HG03280 (cell line): Measurements from ENCODE around the gene DLGAP3.
"Not testable (repeated sequence)": the region's sequence is repeated elsewhere in the genome, so short reads cannot be mapped to it uniquely, and the experiment has no call there.

Source experiments
- ATAC-seq: cut with Tn5 transposase; IDR thresholded peaks from one replicate; pipeline ENCODE4 v1.9.1; 2021; ENCODE audit warnings: mild to moderate bottlenecking, moderate library complexity; ENCODE audit not compliant: unreplicated experiment

Gene DLGAP3, protein sequence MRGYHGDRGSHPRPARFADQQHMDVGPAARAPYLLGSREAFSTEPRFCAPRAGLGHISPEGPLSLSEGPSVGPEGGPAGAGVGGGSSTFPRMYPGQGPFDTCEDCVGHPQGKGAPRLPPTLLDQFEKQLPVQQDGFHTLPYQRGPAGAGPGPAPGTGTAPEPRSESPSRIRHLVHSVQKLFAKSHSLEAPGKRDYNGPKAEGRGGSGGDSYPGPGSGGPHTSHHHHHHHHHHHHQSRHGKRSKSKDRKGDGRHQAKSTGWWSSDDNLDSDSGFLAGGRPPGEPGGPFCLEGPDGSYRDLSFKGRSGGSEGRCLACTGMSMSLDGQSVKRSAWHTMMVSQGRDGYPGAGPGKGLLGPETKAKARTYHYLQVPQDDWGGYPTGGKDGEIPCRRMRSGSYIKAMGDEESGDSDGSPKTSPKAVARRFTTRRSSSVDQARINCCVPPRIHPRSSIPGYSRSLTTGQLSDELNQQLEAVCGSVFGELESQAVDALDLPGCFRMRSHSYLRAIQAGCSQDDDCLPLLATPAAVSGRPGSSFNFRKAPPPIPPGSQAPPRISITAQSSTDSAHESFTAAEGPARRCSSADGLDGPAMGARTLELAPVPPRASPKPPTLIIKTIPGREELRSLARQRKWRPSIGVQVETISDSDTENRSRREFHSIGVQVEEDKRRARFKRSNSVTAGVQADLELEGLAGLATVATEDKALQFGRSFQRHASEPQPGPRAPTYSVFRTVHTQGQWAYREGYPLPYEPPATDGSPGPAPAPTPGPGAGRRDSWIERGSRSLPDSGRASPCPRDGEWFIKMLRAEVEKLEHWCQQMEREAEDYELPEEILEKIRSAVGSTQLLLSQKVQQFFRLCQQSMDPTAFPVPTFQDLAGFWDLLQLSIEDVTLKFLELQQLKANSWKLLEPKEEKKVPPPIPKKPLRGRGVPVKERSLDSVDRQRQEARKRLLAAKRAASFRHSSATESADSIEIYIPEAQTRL

DNA sequence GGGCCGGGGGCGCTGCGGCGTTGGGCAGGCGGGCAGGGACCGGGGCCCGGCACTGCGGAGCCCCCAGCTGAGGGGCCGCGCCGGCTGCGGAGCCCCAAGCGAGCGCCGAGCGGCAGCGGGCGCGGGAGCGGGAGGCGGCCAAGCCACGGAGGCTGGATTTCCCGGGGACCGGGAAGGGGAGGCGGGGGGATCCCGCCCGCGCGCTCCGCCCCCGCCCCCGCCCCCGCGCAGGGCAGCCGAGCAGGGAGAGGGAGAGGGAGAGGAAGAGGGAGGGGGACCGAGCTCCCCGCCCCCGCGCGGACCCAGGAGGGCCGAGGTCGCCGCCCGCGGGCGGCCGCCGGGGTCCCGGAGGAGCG is at the start of gene DLGAP3:
TSS of gene DLGAP3 (minus strand) at position 154 of the 356 bp plus-strand sequence. CDS start 24,267 bp downstream, outside the sequence.
- ATAC-seq: no peak

DNA sequence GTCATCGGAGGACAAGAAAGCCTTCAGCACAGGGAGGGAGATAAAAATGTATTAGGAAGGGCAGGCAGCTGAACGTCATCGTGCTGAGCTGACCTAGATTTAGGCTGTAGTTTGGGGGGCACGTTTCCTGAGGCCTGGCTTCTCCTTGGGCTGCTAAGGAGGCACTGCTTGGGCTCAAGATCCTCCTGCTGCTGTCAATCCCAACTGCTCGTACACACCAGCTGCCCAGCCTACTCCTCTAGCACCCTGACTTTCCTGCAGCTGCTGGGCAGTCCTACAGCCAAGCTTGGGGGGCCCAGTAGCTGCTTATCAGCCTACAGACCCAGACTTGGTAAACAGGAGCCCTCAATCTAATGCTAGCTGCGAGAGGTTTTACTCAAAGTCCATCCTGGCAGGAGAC is 49.5 kb upstream of the DLGAP3 start:
- no peak for ATAC-seq

DNA sequence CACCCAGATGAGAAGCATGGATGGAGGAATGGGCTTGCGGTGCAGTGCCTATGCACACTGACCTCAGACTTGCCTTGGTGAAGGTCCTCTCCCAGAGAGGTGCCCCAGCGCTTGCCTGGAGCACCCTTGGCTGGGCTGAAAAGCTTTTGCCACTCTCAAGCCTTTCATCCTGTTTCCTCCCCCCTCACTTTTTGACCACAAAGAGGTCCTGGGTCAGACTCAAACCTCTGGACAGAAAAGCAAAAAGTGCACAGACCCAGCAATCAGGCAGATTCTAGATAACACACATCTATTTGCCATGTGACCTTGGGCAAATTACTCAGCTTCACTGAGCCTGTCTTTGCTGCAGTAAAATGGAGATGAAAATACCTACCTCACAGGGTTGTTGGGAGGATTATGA is 48.4 kb upstream of the DLGAP3 start:
- ATAC-seq: no peak

DNA sequence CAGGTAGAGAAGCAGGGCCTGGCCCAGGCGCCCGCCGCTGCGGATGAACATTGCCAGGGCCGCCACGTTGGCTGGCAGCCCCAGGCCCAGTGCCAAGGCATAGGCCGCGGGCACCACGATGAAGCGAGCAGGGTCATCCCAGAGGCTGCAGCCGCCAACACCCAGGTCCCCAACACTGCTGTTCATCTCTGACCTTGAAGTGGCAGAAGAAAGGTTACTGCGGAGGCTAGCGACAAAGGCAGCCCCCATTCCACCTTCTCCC is 47.7 kb upstream of the DLGAP3 start:
- no peak for ATAC-seq

DNA sequence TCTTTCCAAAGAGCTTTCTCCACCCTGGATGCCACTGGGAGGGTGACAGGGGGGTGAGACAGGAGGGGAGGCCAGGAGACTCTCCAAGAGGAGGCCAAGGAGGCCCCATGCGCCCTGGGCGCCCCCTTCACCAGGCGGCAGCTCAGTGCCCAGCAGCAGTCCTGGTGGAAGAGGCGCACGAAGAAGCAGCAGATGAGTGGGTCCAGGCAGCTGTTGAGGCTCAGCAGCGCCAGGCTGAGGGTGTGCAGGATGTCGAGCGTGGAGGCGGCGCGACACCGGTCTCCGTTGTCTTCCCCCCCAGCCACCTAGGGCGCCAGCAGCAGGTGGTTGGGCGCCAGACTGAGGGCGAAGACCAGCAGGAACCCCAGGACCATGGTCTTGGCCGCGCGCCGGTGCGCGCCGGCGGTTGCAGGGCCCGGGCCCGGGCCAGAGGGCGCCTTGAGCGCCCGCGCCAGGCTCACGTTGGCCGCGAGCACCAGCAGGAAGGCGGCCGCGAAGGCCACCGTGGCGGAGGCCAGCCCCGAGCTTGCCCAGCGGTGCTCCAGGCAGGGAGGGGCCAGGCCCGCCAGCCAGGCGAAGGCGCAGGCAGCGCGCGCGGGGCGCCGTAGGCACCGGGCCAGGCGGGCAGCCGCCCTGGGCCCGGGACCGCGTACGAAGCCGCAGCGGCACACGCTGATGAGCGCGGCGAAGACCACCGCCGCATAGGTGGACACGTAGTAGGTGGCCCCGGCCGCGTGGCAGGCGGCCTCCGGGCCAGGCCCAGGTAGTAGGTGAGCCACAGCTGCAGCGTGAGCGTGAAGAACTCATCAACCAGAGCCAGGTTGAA is 47.1 kb upstream of the DLGAP3 start:
- ATAC-seq: no peak

DNA sequence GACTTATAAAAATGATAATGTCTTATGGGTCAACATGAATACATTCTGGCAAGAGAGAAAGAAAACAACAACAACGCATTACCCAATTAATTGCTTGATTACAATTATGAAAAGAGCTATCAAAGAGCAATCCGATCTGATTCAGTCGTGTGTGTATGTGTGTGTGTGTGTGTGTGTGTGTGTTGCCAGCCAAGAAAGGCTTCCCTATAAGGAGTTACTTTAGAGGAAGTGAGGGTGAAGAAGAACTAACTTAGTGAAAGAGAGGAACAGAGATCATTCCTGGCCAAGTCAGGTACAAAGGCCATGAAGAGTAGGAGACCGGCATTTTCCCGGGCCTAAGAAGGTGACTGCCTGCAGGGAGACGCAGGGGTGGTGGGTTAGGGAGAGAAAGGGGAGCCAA is 46.3 kb upstream of the DLGAP3 start:
- ATAC-seq: no peak

DNA sequence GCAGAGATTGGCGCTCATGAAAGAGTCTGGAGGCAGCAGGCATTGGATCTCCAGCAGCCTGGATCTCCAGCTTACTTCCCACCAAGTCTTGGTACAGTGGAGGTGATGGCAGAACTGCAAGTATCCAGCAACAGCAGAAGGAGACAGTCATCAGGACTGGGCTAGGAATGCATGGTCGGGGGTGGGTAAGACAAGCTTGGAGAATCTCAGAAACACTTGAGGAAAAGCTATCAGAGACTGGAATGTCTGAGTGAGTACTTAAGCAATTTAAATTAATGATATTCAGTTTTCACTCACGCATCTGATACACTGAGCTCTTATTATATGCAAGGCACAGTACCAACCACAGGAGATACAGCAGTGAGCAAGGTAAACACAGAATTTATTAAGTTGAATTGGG is 45.9 kb upstream of the DLGAP3 start:
- no peak for ATAC-seq

DNA sequence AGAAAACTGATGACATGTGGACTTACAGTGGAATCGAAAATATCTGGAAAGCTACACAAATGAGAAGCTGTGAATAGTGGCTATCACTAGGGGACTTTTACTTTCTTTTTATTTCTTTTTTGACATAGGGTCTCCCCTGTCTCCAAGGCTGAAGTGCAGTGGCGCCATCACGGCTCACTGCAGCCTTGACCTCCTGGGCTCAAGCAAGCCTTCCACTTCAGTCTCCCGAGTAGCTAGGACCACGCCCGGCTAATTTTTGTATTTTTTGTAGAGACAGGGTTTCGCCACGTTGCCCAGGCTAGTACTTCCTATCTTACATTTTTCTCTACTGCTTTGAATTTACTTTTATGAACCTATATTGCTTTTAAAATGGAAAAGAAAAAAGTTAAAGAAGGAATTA is 45.2 kb upstream of the DLGAP3 start:
- ATAC-seq: no peak

DNA sequence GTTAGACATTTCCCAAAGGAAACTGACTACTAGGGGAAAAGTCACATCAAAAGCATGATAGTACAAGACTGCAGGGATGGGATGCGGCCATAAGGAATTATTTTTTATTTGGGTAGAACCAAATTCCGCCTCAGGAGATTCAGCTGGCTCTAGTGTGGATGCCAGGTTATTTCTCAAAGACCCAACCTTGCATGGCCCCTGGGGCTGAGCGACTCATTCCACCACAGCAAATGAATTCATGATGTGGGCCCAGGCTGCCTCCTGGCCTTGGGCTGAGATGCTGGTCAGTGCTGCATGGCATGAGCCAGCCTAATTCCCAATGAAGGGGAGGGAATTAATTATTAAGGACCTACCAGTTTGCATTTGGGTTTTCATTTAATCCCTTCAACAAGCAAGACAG is 43.9 kb upstream of the DLGAP3 start:
- no peak for ATAC-seq

DNA sequence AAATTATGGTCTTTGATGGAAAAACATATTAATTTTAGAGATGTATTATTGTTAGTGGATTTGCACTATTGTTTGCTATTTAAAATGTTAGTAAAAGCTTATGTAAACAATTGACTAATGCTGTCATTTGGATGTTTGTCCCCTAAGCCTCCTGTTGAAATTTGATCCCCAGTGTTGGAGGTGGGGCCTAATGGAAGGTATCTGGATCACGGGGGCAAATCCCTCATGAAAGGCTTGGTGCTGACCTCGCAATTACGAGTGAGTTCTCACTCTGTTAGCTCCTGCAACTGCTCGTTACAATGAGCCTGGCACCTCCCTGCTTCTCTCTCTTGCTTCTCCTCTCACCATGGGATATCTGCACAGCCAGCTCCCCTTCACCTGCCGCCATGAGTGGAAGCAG is 41.4 kb upstream of the DLGAP3 start:
- no peak for ATAC-seq

DNA sequence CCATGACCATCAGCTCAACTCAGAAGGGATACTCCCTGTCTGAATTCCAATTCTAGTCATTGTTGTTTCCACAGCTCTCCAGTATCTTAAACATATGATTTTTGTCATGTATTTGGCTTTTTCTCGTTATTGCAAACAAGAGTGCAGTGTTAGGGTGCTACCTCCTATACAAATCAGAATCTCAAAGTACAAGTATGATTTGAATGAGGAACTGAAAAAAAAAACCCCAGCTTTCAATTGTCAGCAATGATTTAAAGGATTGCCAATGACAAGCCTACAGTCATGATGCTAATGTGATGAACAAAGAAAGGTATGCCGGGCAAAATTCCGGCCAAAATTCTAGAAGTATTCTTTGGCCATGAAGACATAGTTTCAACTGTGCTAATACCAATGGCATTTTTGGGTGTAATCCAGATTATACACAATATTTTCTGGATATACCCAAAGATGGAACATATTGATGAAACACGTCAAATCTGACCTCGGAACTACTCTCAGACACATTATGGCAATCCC is 40.8 kb upstream of the DLGAP3 start:
- ATAC-seq: no peak

DNA sequence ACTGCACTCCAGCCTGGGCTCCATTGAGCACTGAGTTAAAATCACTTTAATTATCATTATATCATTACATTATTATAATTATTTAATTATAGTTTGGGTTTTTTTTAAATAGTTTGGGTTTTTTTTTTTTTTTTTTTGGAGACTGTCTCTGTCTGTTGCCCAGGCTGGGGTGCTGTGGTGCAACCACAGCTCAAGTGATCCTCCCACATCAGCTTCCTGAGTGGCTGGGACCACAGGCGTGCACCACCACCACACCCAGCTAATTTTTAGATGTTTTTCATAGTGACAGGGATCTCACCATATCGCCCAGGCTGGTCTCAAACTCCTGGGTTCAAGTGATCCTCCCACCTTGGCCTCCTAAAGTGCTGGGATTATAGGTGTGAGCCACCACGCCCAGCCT is 38.8 kb upstream of the DLGAP3 start:
- not testable (repeated sequence) for ATAC-seq

DNA sequence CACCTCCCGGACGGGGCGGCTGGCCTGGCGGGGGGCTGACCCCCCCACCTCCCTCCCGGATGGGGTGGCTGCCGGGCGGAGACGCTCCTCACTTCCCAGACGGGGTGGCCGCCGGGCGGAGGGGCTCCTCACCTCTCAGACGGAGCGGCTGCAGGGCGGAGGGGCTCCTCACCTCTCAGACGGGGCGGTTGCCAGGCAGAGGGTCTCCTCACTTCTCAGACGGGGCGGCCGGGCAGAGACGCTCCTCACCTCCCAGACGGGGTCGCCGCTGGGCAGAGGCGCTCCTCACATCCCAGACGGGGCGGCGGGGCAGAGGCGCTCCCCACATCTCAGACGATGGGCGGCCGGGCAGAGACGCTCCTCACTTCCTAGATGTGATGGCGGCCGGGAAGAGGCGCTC is 38.2 kb upstream of the DLGAP3 start:
- ATAC-seq: not testable (repeated sequence)

DNA sequence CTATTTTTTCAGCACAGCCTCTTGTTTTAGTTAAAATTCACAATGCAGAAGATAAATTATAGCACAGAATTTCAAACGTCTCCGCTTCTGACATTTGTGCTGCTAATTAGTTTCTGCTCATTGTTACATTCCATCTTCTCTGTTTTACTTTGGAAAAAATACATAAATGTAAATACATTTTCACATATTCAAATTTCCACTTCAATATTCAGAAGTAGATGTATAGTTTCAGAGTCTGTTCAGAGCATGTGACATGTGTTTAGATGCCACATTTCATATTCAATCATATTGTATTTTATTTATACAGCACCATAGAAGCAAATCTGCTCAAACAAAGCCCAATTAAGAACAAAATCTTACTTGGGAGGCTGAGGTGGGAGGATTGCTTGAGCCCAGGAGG is 36.1 kb upstream of the DLGAP3 start:
- no peak for ATAC-seq

DNA sequence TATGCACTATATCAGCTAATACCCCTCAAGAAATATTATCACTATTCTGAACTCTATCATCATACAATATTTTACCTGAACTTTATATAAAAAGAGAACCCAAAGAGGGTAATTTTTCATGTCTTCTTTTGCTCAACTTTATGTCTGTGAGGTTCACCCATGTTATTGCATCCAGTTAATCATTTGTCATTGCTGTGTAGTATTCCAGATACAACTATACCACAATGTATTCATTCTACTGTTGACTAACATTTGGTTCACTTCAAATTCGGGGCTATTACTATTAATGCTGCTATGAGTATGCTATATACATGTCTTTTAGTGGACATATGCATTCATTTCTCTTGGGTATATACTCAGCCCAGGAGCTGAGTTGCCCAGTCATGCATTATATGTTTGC is 21.0 kb upstream of the DLGAP3 start:
- no peak for ATAC-seq

DNA sequence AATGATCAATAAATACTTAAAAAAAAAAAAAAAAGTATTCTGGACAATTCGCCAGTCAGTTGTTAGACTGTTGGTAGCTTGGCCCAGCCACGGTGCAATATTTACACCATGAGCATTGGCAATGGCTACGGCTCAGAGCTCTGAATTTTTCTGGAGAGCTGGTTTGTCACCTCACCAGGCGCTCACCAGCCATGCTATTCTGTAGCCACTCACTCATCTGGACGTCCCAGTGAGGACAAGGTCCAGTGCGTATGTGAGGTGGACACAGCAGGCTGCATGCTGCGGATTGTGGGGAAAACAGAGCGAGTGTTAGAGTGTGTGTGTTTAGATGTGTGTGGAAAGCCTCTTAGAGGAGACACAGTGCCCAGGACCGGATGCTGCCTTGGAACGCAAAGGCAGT is 19.3 kb upstream of the DLGAP3 start:
- ATAC-seq: not testable (repeated sequence)

DNA sequence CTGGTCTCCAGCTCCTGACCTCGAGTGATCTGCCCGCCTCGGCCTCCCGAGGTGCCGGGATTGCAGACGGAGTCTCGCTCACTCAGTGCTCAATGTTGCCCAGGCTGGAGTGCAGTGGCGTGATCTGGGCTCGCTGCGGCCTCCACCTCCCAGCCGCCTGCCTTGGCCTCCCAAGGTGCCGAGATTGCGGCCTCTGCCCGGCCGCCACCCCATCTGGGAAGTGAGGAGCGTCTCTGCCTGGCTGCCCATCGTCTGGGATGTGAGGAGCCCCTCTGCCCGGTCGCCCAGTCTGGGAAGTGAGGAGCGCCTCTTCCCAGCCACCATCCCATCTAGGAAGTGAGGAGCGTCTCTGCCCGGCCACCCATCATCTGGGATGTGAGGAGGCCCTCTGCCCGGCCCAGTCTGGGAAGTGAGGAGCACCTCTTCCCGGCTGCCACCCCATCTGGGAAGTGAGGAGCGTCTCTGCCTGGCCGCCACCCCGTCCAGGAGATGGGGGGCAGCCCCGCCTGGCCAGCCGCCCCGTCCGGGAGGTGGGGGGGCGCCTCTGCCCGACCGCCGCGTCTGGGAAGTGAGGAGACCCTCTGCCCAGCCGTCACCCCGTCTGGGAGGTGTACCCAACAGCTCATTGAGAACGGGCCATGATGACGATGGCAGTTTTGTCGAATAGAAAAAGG is 18.3 kb upstream of the DLGAP3 start:
- ATAC-seq: not testable (repeated sequence)

DNA sequence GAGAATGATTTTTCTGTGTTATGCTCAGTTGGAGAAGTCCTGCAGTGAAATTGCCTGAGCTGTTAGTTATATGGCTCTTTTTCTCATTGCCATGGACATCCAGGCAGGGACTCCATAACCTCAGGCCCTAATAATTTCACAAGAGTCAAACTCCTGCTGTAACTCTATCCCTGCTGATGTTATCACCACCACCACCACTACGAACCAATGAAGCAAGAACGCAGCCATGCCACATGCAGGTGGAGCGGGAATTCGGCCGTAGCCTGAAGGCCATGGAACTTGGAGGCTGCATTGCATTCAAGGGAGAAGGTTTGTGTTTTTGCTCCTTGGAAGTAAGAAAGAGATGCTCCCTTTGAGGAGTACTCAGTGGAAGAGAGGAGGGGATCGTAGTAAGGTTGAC is 16.8 kb upstream of the DLGAP3 start:
- ATAC-seq: no peak

DNA sequence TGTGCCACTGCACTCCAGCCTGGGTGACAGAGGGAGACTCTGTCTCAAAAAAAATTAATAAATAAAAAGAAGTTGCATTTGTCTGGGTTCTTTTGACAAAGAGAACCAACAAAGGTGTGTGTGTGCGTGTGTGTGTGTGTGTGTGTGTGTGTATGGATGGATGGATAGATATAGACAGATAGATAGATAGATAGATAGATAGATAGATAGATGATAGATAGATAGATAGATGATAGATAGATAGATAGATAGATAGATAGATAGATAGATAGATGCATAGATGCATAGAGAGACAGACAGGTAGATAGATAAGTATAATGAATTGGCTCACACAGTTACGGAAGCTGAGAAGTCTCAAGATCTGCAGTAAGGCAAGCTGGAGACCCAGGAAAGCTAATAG is 12.3 kb upstream of the DLGAP3 start:
- ATAC-seq: not testable (repeated sequence)

DNA sequence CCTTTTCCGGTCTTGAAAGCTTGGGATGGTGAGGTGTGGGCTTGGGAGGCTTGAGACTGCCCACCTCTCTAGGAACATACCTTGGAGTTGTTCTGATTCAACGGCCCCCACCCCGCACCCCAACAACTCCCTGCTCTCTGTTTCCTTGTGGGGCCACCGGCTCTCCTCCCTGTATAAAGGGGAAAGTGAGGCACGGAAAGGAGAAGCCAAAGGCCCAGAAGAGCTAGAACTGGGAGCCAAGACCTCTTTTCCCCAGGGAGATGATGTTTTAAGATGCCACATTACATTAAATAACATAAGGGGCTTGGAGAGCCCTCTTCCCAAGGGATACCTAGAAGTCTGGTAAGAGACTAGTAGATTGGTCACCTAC is 1.2 kb upstream of the DLGAP3 start:
- ATAC-seq: no peak
